ENCODE data around the gene CHIT1.

- TF ChIP-seq EZH2 (IDR thresholded peaks at IDR 0.05; ENCODE audit: low read depth, unreplicated experiment), result no peak
- TF ChIP-seq CTCF (conservative IDR thresholded peaks at IDR 0.05; ENCODE audit: low read depth in 2 of 2), result no peak
- TF ChIP-seq, protein P1, sequence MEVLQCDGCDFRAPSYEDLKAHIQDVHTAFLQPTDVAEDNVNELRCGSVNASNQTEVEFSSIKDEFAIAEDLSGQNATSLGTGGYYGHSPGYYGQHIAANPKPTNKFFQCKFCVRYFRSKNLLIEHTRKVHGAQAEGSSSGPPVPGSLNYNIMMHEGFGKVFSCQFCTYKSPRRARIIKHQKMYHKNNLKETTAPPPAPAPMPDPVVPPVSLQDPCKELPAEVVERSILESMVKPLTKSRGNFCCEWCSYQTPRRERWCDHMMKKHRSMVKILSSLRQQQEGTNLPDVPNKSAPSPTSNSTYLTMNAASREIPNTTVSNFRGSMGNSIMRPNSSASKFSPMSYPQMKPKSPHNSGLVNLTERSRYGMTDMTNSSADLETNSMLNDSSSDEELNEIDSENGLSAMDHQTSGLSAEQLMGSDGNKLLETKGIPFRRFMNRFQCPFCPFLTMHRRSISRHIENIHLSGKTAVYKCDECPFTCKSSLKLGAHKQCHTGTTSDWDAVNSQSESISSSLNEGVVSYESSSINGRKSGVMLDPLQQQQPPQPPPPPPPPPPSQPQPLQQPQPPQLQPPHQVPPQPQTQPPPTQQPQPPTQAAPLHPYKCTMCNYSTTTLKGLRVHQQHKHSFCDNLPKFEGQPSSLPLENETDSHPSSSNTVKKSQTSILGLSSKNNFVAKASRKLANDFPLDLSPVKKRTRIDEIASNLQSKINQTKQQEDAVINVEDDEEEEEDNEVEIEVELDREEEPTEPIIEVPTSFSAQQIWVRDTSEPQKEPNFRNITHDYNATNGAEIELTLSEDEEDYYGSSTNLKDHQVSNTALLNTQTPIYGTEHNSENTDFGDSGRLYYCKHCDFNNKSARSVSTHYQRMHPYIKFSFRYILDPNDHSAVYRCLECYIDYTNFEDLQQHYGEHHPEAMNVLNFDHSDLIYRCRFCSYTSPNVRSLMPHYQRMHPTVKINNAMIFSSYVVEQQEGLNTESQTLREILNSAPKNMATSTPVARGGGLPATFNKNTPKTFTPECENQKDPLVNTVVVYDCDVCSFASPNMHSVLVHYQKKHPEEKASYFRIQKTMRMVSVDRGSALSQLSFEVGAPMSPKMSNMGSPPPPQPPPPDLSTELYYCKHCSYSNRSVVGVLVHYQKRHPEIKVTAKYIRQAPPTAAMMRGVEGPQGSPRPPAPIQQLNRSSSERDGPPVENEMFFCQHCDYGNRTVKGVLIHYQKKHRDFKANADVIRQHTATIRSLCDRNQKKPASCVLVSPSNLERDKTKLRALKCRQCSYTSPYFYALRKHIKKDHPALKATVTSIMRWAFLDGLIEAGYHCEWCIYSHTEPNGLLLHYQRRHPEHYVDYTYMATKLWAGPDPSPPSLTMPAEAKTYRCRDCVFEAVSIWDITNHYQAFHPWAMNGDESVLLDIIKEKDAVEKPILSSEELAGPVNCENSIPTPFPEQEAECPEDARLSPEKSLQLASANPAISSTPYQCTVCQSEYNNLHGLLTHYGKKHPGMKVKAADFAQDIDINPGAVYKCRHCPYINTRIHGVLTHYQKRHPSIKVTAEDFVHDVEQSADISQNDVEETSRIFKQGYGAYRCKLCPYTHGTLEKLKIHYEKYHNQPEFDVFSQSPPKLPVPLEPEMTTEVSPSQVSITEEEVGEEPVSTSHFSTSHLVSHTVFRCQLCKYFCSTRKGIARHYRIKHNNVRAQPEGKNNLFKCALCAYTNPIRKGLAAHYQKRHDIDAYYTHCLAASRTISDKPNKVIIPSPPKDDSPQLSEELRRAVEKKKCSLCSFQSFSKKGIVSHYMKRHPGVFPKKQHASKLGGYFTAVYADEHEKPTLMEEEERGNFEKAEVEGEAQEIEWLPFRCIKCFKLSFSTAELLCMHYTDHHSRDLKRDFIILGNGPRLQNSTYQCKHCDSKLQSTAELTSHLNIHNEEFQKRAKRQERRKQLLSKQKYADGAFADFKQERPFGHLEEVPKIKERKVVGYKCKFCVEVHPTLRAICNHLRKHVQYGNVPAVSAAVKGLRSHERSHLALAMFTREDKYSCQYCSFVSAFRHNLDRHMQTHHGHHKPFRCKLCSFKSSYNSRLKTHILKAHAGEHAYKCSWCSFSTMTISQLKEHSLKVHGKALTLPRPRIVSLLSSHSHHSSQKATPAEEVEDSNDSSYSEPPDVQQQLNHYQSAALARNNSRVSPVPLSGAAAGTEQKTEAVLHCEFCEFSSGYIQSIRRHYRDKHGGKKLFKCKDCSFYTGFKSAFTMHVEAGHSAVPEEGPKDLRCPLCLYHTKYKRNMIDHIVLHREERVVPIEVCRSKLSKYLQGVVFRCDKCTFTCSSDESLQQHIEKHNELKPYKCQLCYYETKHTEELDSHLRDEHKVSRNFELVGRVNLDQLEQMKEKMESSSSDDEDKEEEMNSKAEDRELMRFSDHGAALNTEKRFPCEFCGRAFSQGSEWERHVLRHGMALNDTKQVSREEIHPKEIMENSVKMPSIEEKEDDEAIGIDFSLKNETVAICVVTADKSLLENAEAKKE (CRISPR knock-in tag; IDR thresholded peaks at IDR 0.05), result no peak
- TF ChIP-seq EZH2phosphoT487 (IDR thresholded peaks at IDR 0.05; ENCODE audit: unreplicated experiment), result no peak
- no peak for TF ChIP-seq POLR2AphosphoS5 (IDR thresholded peaks at IDR 0.05; ENCODE audit: low read depth)
- TF ChIP-seq NANOG (IDR thresholded peaks at IDR 0.05; ENCODE audit: borderline replicate concordance), result no peak
- no peak for TF ChIP-seq JUNB (IDR thresholded peaks at IDR 0.05; ENCODE audit: unreplicated experiment)
These were observed 44.6 kb upstream of the CHIT1 start for GRCh38 chr1:203273869-203274602.
